MCF 10A (cell line): ENCODE results near the gene SPA17. TPM values are rescaled to one million over a fixed set of nuclear protein-coding genes. Genes with fewer than 3 reads are reported as not detected.

ENCODE experiments used
- BruUV-seq: library from RNA; stranded (reverse); fragments of 400-500 nt; replicated peaks from 2 replicates; lab custom pipeline; 2021; lab: Mats Ljungman, UMichigan
- CTCF ChIA-PET: fragments of 300-600 bp; sonication (Branson Sonifier 250); formaldehyde crosslinking; extraction: SDS; loops from one replicate; lab custom pipeline; 2021; ENCODE audit warnings: antibody characterized with exemption, inconsistent platforms; lab: Yijun Ruan, JAX
- POLR2A ChIA-PET: fragments of 300-600, 350-650 bp; sonication (Branson Sonifier 250); formaldehyde crosslinking; extraction: SDS; loops from one replicate; lab custom pipeline; 2020; ENCODE audit warnings: antibody characterized with exemption, inconsistent platforms; lab: Yijun Ruan, JAX
- DNase-seq: peaks from one replicate; pipeline ENCODE4 v3.0.0-alpha.2; 2018; ENCODE audit not compliant: unreplicated experiment
- H3K27ac Mint-ChIP-seq: one replicate; pipeline ENCODE4 v1.8.0; 2022; ENCODE audit warnings: mild to moderate bottlenecking, low read depth, mixed read lengths; ENCODE audit not compliant: unreplicated experiment
- H3K27me3 Mint-ChIP-seq: one replicate; pipeline ENCODE4 v1.8.0; 2022; ENCODE audit warnings: mixed read lengths; ENCODE audit not compliant: insufficient read depth, unreplicated experiment
- H3K36me3 Mint-ChIP-seq: one replicate; pipeline ENCODE4 v1.8.0; 2022; ENCODE audit warnings: mild to moderate bottlenecking, moderate library complexity, mixed read lengths; ENCODE audit not compliant: insufficient read depth, unreplicated experiment
- H3K4me1 Mint-ChIP-seq: one replicate; pipeline ENCODE4 v1.8.0; 2022; ENCODE audit warnings: mixed read lengths; ENCODE audit not compliant: insufficient read depth, unreplicated experiment
- H3K4me3 Mint-ChIP-seq: one replicate; pipeline ENCODE4 v1.8.0; 2022; ENCODE audit warnings: mild to moderate bottlenecking, moderate library complexity, mixed read lengths; ENCODE audit not compliant: unreplicated experiment
- H3K9me3 Mint-ChIP-seq: one replicate; pipeline ENCODE4 v1.8.0; 2022; ENCODE audit warnings: mixed read lengths; ENCODE audit not compliant: unreplicated experiment
- CTCF ChIP-seq: fragments of 200-600 bp; IDR thresholded peaks from one replicate; pipeline ENCODE4 v1.8.0; 2022; ENCODE audit warnings: antibody characterized with exemption, mild to moderate bottlenecking; ENCODE audit not compliant: unreplicated experiment
- intact Hi-C: fragments of 100-400 bp; cut with micrococcal nuclease; formaldehyde crosslinking; loops from 2 replicates; pipeline ENCODE4 v1.14.1; 2022
- total RNA-seq: library from RNA; stranded (reverse); gene quantifications from 2 replicates; pipeline ENCODE4 v1.2.3, GENCODE V29; 2022

The SPA17 gene
- total RNA-seq, 1 experiment from 2014 or later: 12.0 TPM

- BruUV-seq: no TSS peak
- Mint-ChIP-seq H3K4me3 (peak overlapping the region; percentile 83), H3K36me3 (no peaks in the 10 kb centered on the region), H3K4me1 (peaks cover 6% of the 10 kb centered on the region), H3K27me3 (no peaks in the 10 kb centered on the region), H3K9me3 (no peaks in the 10 kb centered on the region), H3K27ac (no peak overlapping the region)
- ChIA-PET CTCF (interaction anchor here (0.6 to 6.6 kb wide), 13 partner anchors 16 to 1007 kb away, joined by 3 to 72 read pairs (median 6); partner anchors contain the start of genes ESAM, SIAE and SPA17), POLR2A (interaction anchor here (0.5 to 1.3 kb wide), 8 partner anchors 10 to 89 kb away, joined by 3 to 6 read pairs (median 4); partner anchors contain the start of genes MSANTD2, SIAE and SPA17)
- intact Hi-C loops: loop anchor here (5.0 to 10.0 kb wide), 2 partner anchors 49 to 74 kb away; partner anchors contain the start of genes SIAE and SPA17
- no peak for TF ChIP-seq CTCF
- no peak for DNase-seq
Measured at GRCh38 chr11:124745835-124746620, 72.3 kb downstream of the SPA17 start.

DNA sequence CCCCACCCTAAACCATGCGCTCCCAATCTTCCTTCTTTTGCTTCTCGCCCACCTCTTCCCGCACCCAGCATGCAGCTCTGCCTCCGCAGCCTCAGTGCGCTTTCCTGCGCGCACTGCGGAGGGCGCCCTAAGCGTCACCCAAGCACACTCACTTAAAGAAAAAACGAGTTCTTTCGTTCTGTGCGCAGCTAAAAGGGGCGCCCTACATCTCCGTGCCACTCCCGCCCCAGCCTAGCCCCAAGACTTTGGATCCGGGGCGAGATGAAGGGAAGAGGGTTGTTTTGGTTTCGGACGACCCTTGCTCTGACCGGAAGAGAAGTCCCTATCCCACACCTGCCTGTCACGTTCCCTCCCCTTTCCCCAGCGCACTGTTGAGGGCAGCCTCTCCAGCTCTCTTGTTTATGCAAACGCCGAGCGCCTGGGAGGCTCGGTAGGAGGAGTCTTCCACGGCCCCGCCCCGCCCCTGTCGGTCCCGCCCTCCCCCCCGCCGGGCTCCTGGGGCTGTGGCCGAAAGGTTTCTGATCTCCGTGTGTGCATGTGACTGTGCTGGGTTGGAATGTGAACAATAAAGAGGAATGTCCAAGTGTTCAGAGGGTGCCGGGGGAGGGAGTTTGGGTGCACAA is 73.0 kb downstream of the SPA17 start:
- H3K4me1 Mint-ChIP-seq: peaks cover 6% of the 10 kb centered on the region
- H3K27me3 Mint-ChIP-seq: no peaks in the 10 kb centered on the region
- TF ChIP-seq CTCF: peak; percentile 50
- H3K27ac Mint-ChIP-seq: peak overlapping the region; percentile 37
- H3K9me3 Mint-ChIP-seq: no peaks in the 10 kb centered on the region
- H3K4me3 Mint-ChIP-seq: peak overlapping the region; percentile 83
- ChIA-PET CTCF (interaction anchor here (0.7 to 6.6 kb wide), 15 partner anchors 10 to 1007 kb away, joined by 3 to 72 read pairs (median 5); partner anchors contain the start of genes ESAM, SIAE and SPA17), POLR2A (interaction anchor here (0.5 to 1.3 kb wide), 8 partner anchors 9 to 76 kb away, joined by 3 to 6 read pairs (median 4); partner anchors contain the start of genes MSANTD2, SIAE and SPA17)
- H3K36me3 Mint-ChIP-seq: no peaks in the 10 kb centered on the region
- BruUV-seq: no TSS peak
- intact Hi-C loops: loop anchor here (5.0 to 10.0 kb wide), 2 partner anchors 48 to 74 kb away; partner anchors contain the start of genes SIAE and SPA17
- DNase-seq: peak; percentile 90

Other genes starting within 250 kb of the SPA17 start
- not detected in 2 replicates for gene OR8B4, start 249.0 kb upstream of the SPA17 start, total RNA-seq
- gene OR8B8, start 228.2 kb upstream of the SPA17 start, total RNA-seq: not detected in 2 replicates
- not detected in 2 replicates for gene OR8B12, start 130.2 kb upstream of the SPA17 start, total RNA-seq
- gene OR8A1, start 103.9 kb upstream of the SPA17 start, total RNA-seq: not detected in 2 replicates
- not detected in 2 replicates for gene PANX3, start 62.5 kb upstream of the SPA17 start, total RNA-seq
- 46.9 and 54.0 TPM in 2 replicates for gene TBRG1, start 51.0 kb upstream of the SPA17 start, total RNA-seq
- 20.7 and 21.7 TPM in 2 replicates for gene SIAE, start 165 bp upstream of the SPA17 start, total RNA-seq
- 1.4 TPM in 1 of 2 replicates, not detected in the other for gene NRGN, start 66.0 kb downstream of the SPA17 start, total RNA-seq
- gene VSIG2, start 78.4 kb downstream of the SPA17 start, total RNA-seq: not detected in 2 replicates
- 0.19 and 0.93 TPM in 2 replicates for gene ESAM, start 88.4 kb downstream of the SPA17 start, total RNA-seq
- gene MSANTD2, start 126.5 kb downstream of the SPA17 start, total RNA-seq: 14.2 and 15.3 TPM in 2 replicates
- 104 and 117 TPM in 2 replicates for gene ROBO3, start 191.5 kb downstream of the SPA17 start, total RNA-seq
- gene ROBO4, start 224.0 kb downstream of the SPA17 start, total RNA-seq: 10.6 and 14.2 TPM in 2 replicates
- gene HEPN1, start 245.3 kb downstream of the SPA17 start, total RNA-seq: not detected in 2 replicates